Vagina (tissue), 2 donors: ENCODE measurements around the gene METTL17.

Experiments
- POLR2A ChIP-seq, 2 donors: fragments of 450-650 bp; IDR thresholded peaks; one replicate each; pipeline ENCODE4 v1.6.1; 2017; ENCODE audit warnings: antibody characterized with exemption in 2 of 2, mild to moderate bottlenecking in 2 of 2, moderate library complexity in 2 of 2
- POLR2AphosphoS5 ChIP-seq, 2 donors: sonication (generic); formaldehyde crosslinking; IDR thresholded peaks; one replicate each; pipeline ENCODE4 v1.9.0; 2017; ENCODE audit warnings: antibody characterized with exemption in 2 of 2, mild to moderate bottlenecking in 2 of 2, low read depth in 1 of 2; ENCODE audit not compliant: insufficient read depth in 1 of 2
- TF ChIP-seq, protein P1 (sequence below), 3 experiments: fragments of 450-650 bp in 2 of 3; fragments of 200-600 bp in 1 of 3; sonication (generic) in 1 of 3; IDR thresholded peaks; one replicate each; pipeline ENCODE4 v1.5.1; 2017 to 2019; ENCODE audit warnings: antibody characterized with exemption in 3 of 3, mild to moderate bottlenecking in 2 of 3, moderate library complexity in 2 of 3

DNA sequence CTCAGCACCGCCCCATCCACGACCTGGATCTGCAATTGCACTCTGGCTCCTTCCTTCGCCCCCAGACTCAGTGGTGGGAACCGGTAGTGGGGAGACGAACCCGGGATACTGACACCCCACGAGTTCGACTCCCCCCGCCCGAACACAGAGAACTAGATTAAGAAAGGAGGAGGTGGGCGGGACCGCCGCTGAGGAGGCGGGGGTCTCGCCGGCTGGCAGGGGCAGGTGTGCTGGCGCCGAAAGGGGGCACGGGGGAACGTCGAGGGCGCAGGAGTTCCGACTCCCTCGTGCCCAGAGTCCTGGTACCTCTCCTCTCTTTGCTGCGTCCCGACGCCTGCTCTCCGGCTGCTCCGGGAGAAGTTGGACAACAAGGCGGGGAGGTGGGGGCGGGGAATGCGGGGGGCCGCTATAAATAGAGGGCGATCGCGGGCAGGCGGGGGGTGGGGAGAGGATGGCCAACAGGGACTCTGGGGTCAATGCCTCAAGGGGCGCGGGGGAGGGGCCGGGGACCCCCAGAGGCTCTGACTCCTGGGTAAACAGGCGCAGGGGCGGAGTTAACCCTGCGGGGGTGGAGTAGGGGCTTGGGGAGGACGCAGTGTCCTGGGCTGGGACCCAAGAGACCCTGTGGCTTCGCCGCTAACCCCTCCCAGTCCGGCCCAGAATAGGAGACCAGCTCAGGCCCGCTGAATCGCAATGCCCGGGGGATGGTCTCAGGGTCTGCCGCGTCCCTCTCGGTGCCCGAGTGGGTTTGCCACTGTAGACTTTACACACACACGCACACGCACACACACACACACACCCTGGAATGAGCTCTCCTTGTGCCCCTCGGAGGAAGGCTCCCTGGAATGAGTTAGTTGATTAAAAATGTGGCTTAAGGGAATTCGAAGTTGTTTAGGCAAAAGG lies 35.8 kb downstream of the METTL17 start:
- TF ChIP-seq, protein P1, sequence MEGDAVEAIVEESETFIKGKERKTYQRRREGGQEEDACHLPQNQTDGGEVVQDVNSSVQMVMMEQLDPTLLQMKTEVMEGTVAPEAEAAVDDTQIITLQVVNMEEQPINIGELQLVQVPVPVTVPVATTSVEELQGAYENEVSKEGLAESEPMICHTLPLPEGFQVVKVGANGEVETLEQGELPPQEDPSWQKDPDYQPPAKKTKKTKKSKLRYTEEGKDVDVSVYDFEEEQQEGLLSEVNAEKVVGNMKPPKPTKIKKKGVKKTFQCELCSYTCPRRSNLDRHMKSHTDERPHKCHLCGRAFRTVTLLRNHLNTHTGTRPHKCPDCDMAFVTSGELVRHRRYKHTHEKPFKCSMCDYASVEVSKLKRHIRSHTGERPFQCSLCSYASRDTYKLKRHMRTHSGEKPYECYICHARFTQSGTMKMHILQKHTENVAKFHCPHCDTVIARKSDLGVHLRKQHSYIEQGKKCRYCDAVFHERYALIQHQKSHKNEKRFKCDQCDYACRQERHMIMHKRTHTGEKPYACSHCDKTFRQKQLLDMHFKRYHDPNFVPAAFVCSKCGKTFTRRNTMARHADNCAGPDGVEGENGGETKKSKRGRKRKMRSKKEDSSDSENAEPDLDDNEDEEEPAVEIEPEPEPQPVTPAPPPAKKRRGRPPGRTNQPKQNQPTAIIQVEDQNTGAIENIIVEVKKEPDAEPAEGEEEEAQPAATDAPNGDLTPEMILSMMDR (IDR thresholded peaks at IDR 0.05): no peak
- peak in 1 of 2 donors; percentile 70 for TF ChIP-seq POLR2AphosphoS5 (IDR thresholded peaks at IDR 0.05; ENCODE audit: insufficient read depth in 1 of 2, low read depth in 1 of 2)
- TF ChIP-seq POLR2A (IDR thresholded peaks at IDR 0.05): no peak
